GM10266 (cell line): ENCODE measurements around the gene COX7A2L.
"Not testable (repeated sequence)": the region's sequence is repeated elsewhere in the genome, so short reads cannot be mapped to it uniquely, and the experiment has no call there.

Experiments used
- DNase-seq: peaks from one replicate; pipeline ENCODE4 v3.0.0; 2012; ENCODE audit errors: extremely low spot score
- TF ChIP-seq, protein P1 (sequence below): IDR thresholded peaks from 2 replicates; pipeline ENCODE4 v1.5.1; 2012; ENCODE audit warnings: mild to moderate bottlenecking, low read depth; ENCODE audit not compliant: control insufficient read depth, insufficient read depth; ENCODE audit errors: missing control alignments

The COX7A2L gene

DNA sequence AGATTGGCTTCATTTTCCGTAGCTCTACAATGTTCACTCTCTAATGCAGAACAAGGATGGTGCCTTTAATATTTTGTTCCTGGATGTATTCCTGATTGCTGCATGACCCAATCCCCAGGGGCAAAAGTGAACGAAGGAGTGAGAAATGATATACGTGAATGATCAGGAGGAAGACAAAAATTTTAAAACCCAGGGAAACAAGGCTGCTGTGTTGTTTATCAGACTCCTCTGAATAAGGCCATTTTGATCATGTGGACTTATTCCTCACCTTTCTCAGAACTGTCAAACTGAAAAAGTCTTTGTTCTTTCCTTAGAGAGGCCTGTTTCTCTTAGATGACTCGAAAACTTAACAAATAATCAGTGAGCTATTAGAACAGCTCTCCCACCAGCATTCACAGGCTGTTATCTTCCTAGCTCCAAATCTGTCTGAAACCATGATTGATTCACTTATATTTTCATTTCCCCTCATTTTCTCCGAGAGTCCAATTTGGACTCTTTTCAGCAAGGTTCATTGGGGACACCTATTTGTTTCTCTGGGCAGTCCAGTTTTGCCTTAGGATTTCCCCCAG is 29.5 kb upstream of the COX7A2L start:
- DNase-seq = no peak
- TF ChIP-seq, protein P1, sequence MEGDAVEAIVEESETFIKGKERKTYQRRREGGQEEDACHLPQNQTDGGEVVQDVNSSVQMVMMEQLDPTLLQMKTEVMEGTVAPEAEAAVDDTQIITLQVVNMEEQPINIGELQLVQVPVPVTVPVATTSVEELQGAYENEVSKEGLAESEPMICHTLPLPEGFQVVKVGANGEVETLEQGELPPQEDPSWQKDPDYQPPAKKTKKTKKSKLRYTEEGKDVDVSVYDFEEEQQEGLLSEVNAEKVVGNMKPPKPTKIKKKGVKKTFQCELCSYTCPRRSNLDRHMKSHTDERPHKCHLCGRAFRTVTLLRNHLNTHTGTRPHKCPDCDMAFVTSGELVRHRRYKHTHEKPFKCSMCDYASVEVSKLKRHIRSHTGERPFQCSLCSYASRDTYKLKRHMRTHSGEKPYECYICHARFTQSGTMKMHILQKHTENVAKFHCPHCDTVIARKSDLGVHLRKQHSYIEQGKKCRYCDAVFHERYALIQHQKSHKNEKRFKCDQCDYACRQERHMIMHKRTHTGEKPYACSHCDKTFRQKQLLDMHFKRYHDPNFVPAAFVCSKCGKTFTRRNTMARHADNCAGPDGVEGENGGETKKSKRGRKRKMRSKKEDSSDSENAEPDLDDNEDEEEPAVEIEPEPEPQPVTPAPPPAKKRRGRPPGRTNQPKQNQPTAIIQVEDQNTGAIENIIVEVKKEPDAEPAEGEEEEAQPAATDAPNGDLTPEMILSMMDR = no peak

DNA sequence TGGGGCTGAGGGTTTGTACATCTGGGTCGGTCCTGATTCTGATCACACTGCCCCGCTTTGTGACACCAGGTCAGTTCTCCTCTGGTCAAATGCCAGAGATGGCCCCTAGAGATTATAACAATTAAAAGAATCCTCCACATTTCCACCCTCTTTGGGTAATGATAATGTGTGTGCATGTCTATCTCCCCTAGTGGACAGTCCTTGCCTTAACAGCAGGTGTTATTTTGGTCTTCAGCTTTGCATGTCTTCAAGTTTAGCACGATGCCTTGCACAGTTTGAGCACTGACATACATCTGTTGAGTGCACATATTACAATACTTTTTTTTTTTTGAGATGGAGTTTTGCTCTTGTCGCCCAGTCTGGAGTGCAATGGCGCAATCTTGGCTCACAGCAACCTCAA is 25.7 kb upstream of the COX7A2L start:
- TF ChIP-seq, protein P1 = peak; percentile 41
- DNase-seq = peak; percentile 24

DNA sequence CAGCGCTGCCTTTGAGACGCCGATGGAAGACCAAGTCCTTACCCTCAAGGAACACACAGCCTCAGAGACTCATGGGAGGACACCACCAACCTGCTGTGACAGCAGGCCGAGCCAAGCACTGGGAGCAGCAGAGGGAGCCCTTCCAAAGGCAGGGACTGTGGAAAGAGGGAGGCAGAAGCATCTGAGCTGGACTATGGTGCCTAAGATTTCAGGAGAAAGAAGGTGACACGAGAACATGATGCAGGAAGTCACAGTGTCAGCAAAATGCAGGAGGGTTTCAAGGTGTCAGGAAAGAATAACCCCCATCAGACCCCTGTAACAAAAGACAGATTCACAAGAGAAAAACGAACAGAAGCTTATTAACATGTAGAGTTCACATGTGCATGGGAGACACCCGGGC is 24.2 kb upstream of the COX7A2L start:
- DNase-seq = no peak
- TF ChIP-seq, protein P1 = no peak

DNA sequence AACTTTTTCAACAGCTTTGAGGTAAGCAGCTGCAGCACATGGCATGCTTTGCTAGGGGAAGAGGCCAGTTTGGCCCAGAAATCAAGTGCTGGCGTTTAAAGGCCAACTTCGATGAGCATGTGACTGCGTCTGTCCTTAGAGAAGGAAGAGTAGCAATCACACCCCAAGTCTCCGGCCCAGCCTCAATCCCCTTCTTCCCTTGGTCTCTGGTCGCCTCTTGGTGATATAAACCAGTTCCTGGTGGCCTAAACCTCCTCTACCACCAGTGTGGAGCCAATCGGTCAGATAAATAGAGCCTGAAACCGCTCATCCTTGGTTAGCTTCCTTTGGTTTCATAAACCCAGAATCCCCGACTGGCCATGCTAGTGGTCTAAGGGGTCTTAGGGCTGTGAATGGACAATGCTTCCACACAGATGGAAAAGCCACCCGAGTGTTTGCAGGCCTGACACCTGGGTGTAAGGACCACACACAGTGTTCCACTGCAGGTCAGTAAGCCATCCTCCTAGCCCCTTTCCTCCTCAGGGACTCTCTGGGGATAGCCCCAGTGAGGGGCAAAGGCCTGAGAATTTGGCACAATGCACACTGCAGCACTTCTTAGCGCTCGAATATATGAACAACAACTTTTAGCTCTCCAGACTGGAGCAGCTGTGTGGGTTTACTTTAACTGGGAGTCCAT is 23.0 kb upstream of the COX7A2L start:
- TF ChIP-seq, protein P1 = no peak
- DNase-seq = no peak

DNA sequence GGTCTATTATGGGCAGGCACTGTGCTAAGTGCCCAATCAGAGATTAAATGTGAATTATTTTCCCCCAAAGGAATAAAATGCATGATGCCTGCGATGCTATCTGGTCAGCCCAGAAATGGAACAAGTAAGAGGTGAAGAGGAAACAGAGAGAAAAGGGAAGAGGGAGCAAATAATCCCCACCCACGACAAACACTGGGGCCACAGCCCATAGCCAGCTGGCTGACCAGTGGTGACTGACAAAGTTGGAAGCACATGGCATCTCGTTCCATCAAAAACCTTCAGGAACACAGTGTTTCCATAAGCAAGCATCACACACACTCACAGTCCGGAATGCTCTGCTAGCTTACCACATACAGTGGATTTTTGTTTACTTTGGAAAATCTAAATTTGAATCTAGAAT is 21.1 kb upstream of the COX7A2L start:
- TF ChIP-seq, protein P1 = no peak
- no peak for DNase-seq

DNA sequence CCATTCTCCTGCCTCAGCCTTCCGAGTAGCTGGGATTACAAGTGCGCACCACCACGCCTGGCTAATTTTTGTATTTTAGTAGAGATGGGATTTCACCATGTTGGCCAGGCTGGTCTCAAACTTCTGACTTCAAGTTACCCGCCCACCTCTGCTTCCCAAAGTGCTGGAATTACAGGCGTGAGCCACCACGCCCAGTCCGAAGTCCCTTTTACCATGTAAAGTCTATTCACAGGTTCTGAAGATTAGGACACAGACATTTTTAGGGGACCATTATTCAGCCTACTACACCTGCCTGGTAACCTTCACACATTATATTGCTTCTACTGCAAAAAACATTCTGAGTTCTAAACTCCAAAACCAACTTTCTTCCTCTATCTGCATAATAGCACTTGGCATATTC is 19.0 kb upstream of the COX7A2L start:
- not testable (repeated sequence) for DNase-seq

DNA sequence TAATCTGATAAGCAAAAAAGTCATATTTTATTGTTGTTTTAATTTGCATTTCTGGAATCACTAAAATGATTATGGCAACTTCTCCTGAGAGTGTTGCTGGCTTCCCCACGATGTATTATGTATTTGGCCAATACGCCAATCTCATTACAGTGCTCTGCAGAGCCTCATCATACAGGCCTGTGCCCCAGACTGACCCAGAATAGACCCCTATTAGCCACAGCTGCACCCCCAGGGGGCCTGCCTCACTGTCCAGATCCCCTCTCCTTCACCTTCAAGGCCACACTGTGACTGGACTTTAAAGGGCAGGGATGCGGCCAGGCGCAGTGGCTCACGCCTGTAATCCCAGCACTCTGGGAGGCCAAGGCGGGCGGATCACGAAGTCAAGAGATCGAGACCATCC is 17.4 kb upstream of the COX7A2L start:
- TF ChIP-seq, protein P1 = no peak

More for the DNA sequence above, 17.4 kb upstream of the COX7A2L start:
- DNase-seq = no peak
